Neural cell (in vitro differentiated cells): ENCODE data around the gene SLC44A1. TPM values are rescaled to one million over a fixed set of nuclear protein-coding genes. Genes with fewer than 3 reads are reported as not detected.

ENCODE experiments used
- H2AFZ ChIP-seq: fragments of 200-600, 300-800 bp; sonication (generic), shearing (Covaris generic); 2 replicates; pipeline ENCODE4 v1.6.0; 2014; ENCODE audit warnings: low read depth, mild to moderate bottlenecking, antibody characterized with exemption, low read length, moderate library complexity
- H3F3A ChIP-seq: fragments of 200-600 bp; shearing (Covaris generic); 2 replicates; pipeline ENCODE4 v1.6.1; 2016; ENCODE audit warnings: mild to moderate bottlenecking, moderate library complexity, mixed read lengths, antibody characterized with exemption, low read length; ENCODE audit not compliant: insufficient read depth, poor library complexity, severe bottlenecking
- H3K27ac ChIP-seq: fragments of 200-600, 300-800 bp; sonication (generic), shearing (Covaris generic); 2 replicates; pipeline ENCODE4 v1.5.1; 2014; ENCODE audit warnings: mild to moderate bottlenecking, low read length, moderate library complexity
- H3K27me3 ChIP-seq: fragments of 300-800, 200-600 bp; sonication (generic), shearing (Covaris generic); 2 replicates; pipeline ENCODE4 v1.6.0; 2014; ENCODE audit warnings: mild to moderate bottlenecking, low read depth, low read length, moderate library complexity; ENCODE audit not compliant: insufficient read depth
- H3K36me3 ChIP-seq: fragments of 300-800, 200-600 bp; sonication (generic), shearing (Covaris generic); 2 replicates; pipeline ENCODE4 v1.5.1; 2014; ENCODE audit warnings: mild to moderate bottlenecking, antibody characterized with exemption, low read length, moderate library complexity; ENCODE audit not compliant: insufficient read depth
- H3K4me2 ChIP-seq: fragments of 300-800, 200-600 bp; sonication (generic), shearing (Covaris generic); 2 replicates; pipeline ENCODE4 v1.6.0; 2014; ENCODE audit warnings: mild to moderate bottlenecking, low read length
- H3K4me3 ChIP-seq: fragments of 300-800, 200-600 bp; sonication (generic), shearing (Covaris generic); 2 replicates; pipeline ENCODE4 v1.5.1; 2014; ENCODE audit warnings: mild to moderate bottlenecking, low read length, moderate library complexity
- H3K79me2 ChIP-seq: fragments of 200-600 bp; shearing (Covaris generic); replicated peaks from 2 replicates; pipeline ENCODE4 v1.6.0; 2014; ENCODE audit warnings: mild to moderate bottlenecking, low read length, moderate library complexity; ENCODE audit not compliant: insufficient read depth
- H3K9ac ChIP-seq: fragments of 300-800, 200-600 bp; sonication (generic), shearing (Covaris generic); 2 replicates; pipeline ENCODE4 v1.6.1; 2016; ENCODE audit warnings: mild to moderate bottlenecking, low read length, mixed read lengths
- H3K9me2 ChIP-seq: fragments of 200-600 bp; shearing (Covaris generic); 2 replicates; pipeline ENCODE4 v1.6.1; 2016; ENCODE audit warnings: mild to moderate bottlenecking, low read length, mixed read lengths; ENCODE audit not compliant: insufficient read depth
- H3K9me3 ChIP-seq: fragments of 200-600, 300-800 bp; sonication (generic), shearing (Covaris generic); 2 replicates; pipeline ENCODE4 v1.6.1; 2016; ENCODE audit warnings: mild to moderate bottlenecking, mixed run types, low read length, moderate library complexity, mixed read lengths
- H4K20me1 ChIP-seq: fragments of 200-600 bp; shearing (Covaris generic); 2 replicates; pipeline ENCODE4 v1.6.1; 2016; ENCODE audit warnings: mild to moderate bottlenecking, mixed run types; ENCODE audit not compliant: insufficient read depth
- EP300 ChIP-seq: fragments of 450-650 bp; conservative IDR thresholded peaks from 2 replicates; pipeline ENCODE4 v1.6.1; 2014; ENCODE audit warnings: antibody characterized with exemption, mild to moderate bottlenecking, moderate library complexity; ENCODE audit not compliant: poor library complexity, severe bottlenecking
- EZH2 ChIP-seq: fragments of 200-600, 300-800 bp; shearing (Covaris generic), sonication (generic); IDR thresholded peaks from 2 replicates; pipeline ENCODE4 v1.6.1; 2014; ENCODE audit warnings: antibody characterized with exemption, low read length, borderline replicate concordance, mild to moderate bottlenecking; ENCODE audit not compliant: insufficient read depth, poor library complexity, severe bottlenecking
- MXI1 ChIP-seq: fragments of 450-650 bp; conservative IDR thresholded peaks from 2 replicates; pipeline ENCODE4 v1.6.1; 2014; ENCODE audit warnings: antibody characterized with exemption, mild to moderate bottlenecking; ENCODE audit not compliant: poor library complexity, severe bottlenecking
- POLR2AphosphoS5 ChIP-seq: IDR thresholded peaks from 2 replicates; pipeline ENCODE4 v1.6.1; 2012
- RAD21 ChIP-seq: fragments of 450-650 bp; conservative IDR thresholded peaks from 2 replicates; pipeline ENCODE4 v1.6.1; 2014; ENCODE audit warnings: antibody characterized with exemption, mild to moderate bottlenecking, moderate library complexity
- SMC3 ChIP-seq: fragments of 450-650 bp; conservative IDR thresholded peaks from 2 replicates; pipeline ENCODE4 v1.6.1; 2014; ENCODE audit warnings: antibody characterized with exemption, mild to moderate bottlenecking, moderate library complexity; ENCODE audit not compliant: poor library complexity
- TAF1 ChIP-seq: IDR thresholded peaks from 2 replicates; pipeline ENCODE4 v1.6.1; 2012; ENCODE audit warnings: low read depth
- polyA plus RNA-seq: library from polyadenylated mRNA; depleted of rRNA; stranded (reverse); fragments of >200 nt; gene quantifications from 2 replicates; pipeline ENCODE4 v1.2.3, GENCODE V29; 2014
- TF ChIP-seq, protein P1 (sequence below): IDR thresholded peaks from 2 replicates; pipeline ENCODE4 v1.6.1; 2012; ENCODE audit warnings: borderline replicate concordance
- TF ChIP-seq, protein P2 (sequence below): fragments of 450-650 bp; IDR thresholded peaks from 2 replicates; pipeline ENCODE4 v1.5.1; 2014; ENCODE audit warnings: antibody characterized with exemption, mild to moderate bottlenecking, moderate library complexity; ENCODE audit not compliant: poor library complexity, severe bottlenecking

Gene SLC44A1
- polyA plus RNA-seq, 1 donor from 2014 or later: 3.9 TPM

DNA sequence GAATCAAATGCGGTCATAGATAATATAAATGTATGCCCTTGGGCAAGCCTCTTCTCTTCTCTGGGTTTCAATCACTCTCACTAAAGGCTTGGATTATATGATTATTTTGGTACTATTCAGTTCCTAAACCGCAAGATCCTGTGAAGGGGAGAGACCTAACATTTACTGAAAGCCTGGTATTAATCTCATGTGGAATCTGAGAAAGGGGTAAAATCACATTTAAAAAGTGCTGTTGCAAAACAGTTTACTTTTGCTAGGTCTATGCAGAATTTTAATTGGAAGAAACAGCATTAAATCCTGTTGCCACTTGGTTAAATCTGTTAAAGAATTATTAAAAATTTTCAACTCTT lies 50.7 kb downstream of the SLC44A1 start:
- TF ChIP-seq, protein P1, sequence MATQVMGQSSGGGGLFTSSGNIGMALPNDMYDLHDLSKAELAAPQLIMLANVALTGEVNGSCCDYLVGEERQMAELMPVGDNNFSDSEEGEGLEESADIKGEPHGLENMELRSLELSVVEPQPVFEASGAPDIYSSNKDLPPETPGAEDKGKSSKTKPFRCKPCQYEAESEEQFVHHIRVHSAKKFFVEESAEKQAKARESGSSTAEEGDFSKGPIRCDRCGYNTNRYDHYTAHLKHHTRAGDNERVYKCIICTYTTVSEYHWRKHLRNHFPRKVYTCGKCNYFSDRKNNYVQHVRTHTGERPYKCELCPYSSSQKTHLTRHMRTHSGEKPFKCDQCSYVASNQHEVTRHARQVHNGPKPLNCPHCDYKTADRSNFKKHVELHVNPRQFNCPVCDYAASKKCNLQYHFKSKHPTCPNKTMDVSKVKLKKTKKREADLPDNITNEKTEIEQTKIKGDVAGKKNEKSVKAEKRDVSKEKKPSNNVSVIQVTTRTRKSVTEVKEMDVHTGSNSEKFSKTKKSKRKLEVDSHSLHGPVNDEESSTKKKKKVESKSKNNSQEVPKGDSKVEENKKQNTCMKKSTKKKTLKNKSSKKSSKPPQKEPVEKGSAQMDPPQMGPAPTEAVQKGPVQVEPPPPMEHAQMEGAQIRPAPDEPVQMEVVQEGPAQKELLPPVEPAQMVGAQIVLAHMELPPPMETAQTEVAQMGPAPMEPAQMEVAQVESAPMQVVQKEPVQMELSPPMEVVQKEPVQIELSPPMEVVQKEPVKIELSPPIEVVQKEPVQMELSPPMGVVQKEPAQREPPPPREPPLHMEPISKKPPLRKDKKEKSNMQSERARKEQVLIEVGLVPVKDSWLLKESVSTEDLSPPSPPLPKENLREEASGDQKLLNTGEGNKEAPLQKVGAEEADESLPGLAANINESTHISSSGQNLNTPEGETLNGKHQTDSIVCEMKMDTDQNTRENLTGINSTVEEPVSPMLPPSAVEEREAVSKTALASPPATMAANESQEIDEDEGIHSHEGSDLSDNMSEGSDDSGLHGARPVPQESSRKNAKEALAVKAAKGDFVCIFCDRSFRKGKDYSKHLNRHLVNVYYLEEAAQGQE: no peak
- TF ChIP-seq EP300 (no peak), SMC3 (no peak)
- TF ChIP-seq, protein P2, sequence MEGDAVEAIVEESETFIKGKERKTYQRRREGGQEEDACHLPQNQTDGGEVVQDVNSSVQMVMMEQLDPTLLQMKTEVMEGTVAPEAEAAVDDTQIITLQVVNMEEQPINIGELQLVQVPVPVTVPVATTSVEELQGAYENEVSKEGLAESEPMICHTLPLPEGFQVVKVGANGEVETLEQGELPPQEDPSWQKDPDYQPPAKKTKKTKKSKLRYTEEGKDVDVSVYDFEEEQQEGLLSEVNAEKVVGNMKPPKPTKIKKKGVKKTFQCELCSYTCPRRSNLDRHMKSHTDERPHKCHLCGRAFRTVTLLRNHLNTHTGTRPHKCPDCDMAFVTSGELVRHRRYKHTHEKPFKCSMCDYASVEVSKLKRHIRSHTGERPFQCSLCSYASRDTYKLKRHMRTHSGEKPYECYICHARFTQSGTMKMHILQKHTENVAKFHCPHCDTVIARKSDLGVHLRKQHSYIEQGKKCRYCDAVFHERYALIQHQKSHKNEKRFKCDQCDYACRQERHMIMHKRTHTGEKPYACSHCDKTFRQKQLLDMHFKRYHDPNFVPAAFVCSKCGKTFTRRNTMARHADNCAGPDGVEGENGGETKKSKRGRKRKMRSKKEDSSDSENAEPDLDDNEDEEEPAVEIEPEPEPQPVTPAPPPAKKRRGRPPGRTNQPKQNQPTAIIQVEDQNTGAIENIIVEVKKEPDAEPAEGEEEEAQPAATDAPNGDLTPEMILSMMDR: no peak
- no peak overlapping the region for H3K27ac ChIP-seq
- H3K9me2 ChIP-seq: no peaks in the 10 kb centered on the region
- no peak overlapping the region for H3K9ac ChIP-seq
- no peaks in the 10 kb centered on the region for H3K79me2 ChIP-seq
- H3F3A ChIP-seq: no peaks in the 10 kb centered on the region
- no peaks in the 10 kb centered on the region for H3K9me3 ChIP-seq
- H2AFZ ChIP-seq: no peak overlapping the region
- no peaks in the 10 kb centered on the region for H3K27me3 ChIP-seq
- no peak overlapping the region for H3K4me3 ChIP-seq
- no peaks in the 10 kb centered on the region for H4K20me1 ChIP-seq
- H3K4me2 ChIP-seq: no peak overlapping the region
- H3K36me3 ChIP-seq: no peaks in the 10 kb centered on the region

DNA sequence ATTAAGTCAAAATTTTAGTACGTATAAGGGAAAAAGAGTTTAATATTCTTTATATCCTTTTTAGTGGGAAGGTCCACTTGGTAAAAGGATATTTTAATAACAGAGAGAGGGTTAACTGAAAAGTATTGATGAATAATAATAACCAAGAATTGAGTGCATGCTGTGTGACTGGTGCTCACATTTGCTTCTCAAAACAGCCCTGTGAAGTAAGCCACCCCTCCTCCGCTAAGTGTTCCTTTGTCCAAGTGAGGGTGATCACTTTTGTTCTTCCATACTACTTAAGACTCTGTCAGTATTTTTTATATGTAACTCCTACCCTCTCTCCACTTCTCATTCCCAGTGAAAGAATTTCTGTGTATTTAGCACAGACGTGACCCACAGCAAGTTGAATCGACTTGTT lies 51.5 kb downstream of the SLC44A1 start:
- Histone ChIP-seq H3K9ac (no peak overlapping the region), H3K4me3 (no peak overlapping the region), H2AFZ (no peak overlapping the region)

More for the DNA sequence above, 51.5 kb downstream of the SLC44A1 start:
- no peaks in the 10 kb centered on the region for H4K20me1 ChIP-seq
- H3K9me3 ChIP-seq: no peaks in the 10 kb centered on the region
- no peaks in the 10 kb centered on the region for H3K36me3 ChIP-seq
- no peaks in the 10 kb centered on the region for H3K79me2 ChIP-seq
- H3K27ac ChIP-seq: no peak overlapping the region
- H3K9me2 ChIP-seq: no peaks in the 10 kb centered on the region
- TF ChIP-seq, protein P1: no peak
- no peak for TF ChIP-seq EP300
- TF ChIP-seq MXI1: no peak
- TF ChIP-seq RAD21: no peak
- TF ChIP-seq, protein P2: no peak
- TF ChIP-seq EZH2: no peak
- TF ChIP-seq TAF1: no peak
- no peak for TF ChIP-seq POLR2AphosphoS5
- no peak for TF ChIP-seq SMC3
- no peaks in the 10 kb centered on the region for H3F3A ChIP-seq
- H3K4me2 ChIP-seq: no peak overlapping the region
- H3K27me3 ChIP-seq: no peaks in the 10 kb centered on the region
